HG03558 (cell line): ENCODE data around the gene GJA4.

ENCODE experiments used
- ATAC-seq: cut with Tn5 transposase; IDR thresholded peaks from one replicate; pipeline ENCODE4 v1.9.1; 2021; ENCODE audit warnings: moderate number of reproducible peaks; ENCODE audit not compliant: unreplicated experiment; ENCODE audit errors: extremely low read depth

The GJA4 gene

GRCh38 chr1:34827341-34827941 lies 34.6 kb downstream of the GJA4 start:
- ATAC-seq, result no peak

- no peak for ATAC-seq
Measured at GRCh38 chr1:34828611-34829010, 35.8 kb downstream of the GJA4 start.

GRCh38 chr1:34829250-34829649 lies 36.5 kb downstream of the GJA4 start:
- ATAC-seq, result no peak

GRCh38 chr1:34831721-34832246 lies 39.0 kb downstream of the GJA4 start:
- no peak for ATAC-seq

GRCh38 chr1:34833711-34834110 lies 40.9 kb downstream of the GJA4 start:
- no peak for ATAC-seq

- ATAC-seq, result no peak
Measured at GRCh38 chr1:34839526-34840305, 46.9 kb downstream of the GJA4 start.

- no peak for ATAC-seq
Measured at GRCh38 chr1:34840426-34840825, 47.6 kb downstream of the GJA4 start.

- no peak for ATAC-seq
Measured at GRCh38 chr1:34842073-34842472, 49.3 kb downstream of the GJA4 start.

- no peak for ATAC-seq
Measured at GRCh38 chr1:34842952-34843371, 50.2 kb downstream of the GJA4 start.

GRCh38 chr1:34843392-34844251 lies 50.8 kb downstream of the GJA4 start:
- no peak for ATAC-seq

GRCh38 chr1:34844252-34844634 lies 51.4 kb downstream of the GJA4 start:
- ATAC-seq, result no peak
